IMR-90 (cell line): ENCODE data around the gene KLHL29. TPM values are rescaled to one million over a fixed set of nuclear protein-coding genes. Genes with fewer than 3 reads are reported as not detected.

Experiments
- ATAC-seq: fragments of 200-7000 bp; cut with Tn5 transposase; 2 replicates; pipeline ENCODE4 v1.9.1; 2020; ENCODE audit warnings: low read depth, mild to moderate bottlenecking, moderate library complexity
- BruUV-seq: library from RNA; stranded (reverse); fragments of 400-500 nt; replicated peaks from 2 replicates; lab custom pipeline; 2021; lab: Mats Ljungman, UMichigan
- CTCF ChIA-PET: fragments of 300-600 bp; formaldehyde crosslinking; extraction: SDS; loops from one replicate; lab custom pipeline; 2021; ENCODE audit warnings: antibody characterized with exemption; lab: Yijun Ruan, JAX
- POLR2A ChIA-PET: fragments of 300-600 bp; sonication (Branson Sonifier 250); formaldehyde crosslinking; loops from one replicate; lab custom pipeline; 2022; ENCODE audit warnings: antibody characterized with exemption; ENCODE audit not compliant: unreplicated experiment; lab: Charles Lee
- DNase-seq: peaks from one replicate; pipeline ENCODE4 v3.0.0; 2013
- H2AFZ ChIP-seq: replicated peaks from 2 replicates; pipeline ENCODE3; 2013; ENCODE audit warnings: low read length, mild to moderate bottlenecking; ENCODE audit not compliant: poor library complexity
- H2AK5ac ChIP-seq: 2 replicates; pipeline ENCODE4 v1.6.1; 2013; ENCODE audit warnings: low read depth, low read length, inconsistent platforms
- H2AK9ac ChIP-seq: replicated peaks from 2 replicates; pipeline ENCODE3; 2013; ENCODE audit warnings: mild to moderate bottlenecking, low read depth, low read length, moderate library complexity; ENCODE audit not compliant: poor library complexity
- H2BK120ac ChIP-seq: 2 replicates; pipeline ENCODE4 v1.6.1; 2013; ENCODE audit warnings: low read depth, low read length, inconsistent platforms
- H2BK15ac ChIP-seq: 3 replicates; pipeline ENCODE4 v1.6.1; 2013; ENCODE audit warnings: low read depth, low read length, inconsistent platforms
- H2BK20ac ChIP-seq: 2 replicates; pipeline ENCODE4 v1.6.1; 2013; ENCODE audit warnings: low read depth, mild to moderate bottlenecking, inconsistent platforms, low read length, moderate library complexity
- H2BK5ac ChIP-seq: 2 replicates; pipeline ENCODE4 v1.6.1; 2013; ENCODE audit warnings: mild to moderate bottlenecking, low read depth, low read length, inconsistent platforms; ENCODE audit not compliant: poor library complexity, severe bottlenecking
- H3K14ac ChIP-seq: replicated peaks from 2 replicates; pipeline ENCODE4 v1.6.1; 2013; ENCODE audit warnings: low read depth, low read length, inconsistent platforms
- H3K18ac ChIP-seq: 2 replicates; pipeline ENCODE4 v1.6.1; 2013; ENCODE audit warnings: low read depth, low read length, control low read depth
- H3K23ac ChIP-seq: 2 replicates; pipeline ENCODE4 v1.6.1; 2013; ENCODE audit warnings: low read depth, low read length, inconsistent platforms
- H3K27ac ChIP-seq: 2 replicates; pipeline ENCODE4 v1.5.1; 2013; ENCODE audit warnings: mild to moderate bottlenecking, control low read depth, low read length; ENCODE audit not compliant: insufficient read depth
- H3K27me3 ChIP-seq: 2 replicates; pipeline ENCODE4 v1.6.1; 2013; ENCODE audit warnings: low read length; ENCODE audit not compliant: control insufficient read depth, insufficient read depth
- H3K36me3 ChIP-seq: 2 replicates; pipeline ENCODE4 v1.6.1; 2013; ENCODE audit warnings: low read length, mixed read lengths; ENCODE audit not compliant: control insufficient read depth, insufficient read depth
- H3K4ac ChIP-seq: 2 replicates; pipeline ENCODE4 v1.6.1; 2013; ENCODE audit warnings: low read depth, low read length, inconsistent platforms
- H3K4me1 ChIP-seq: 2 replicates; pipeline ENCODE4 v1.6.1; 2013; ENCODE audit warnings: low read length, mixed read lengths; ENCODE audit not compliant: control insufficient read depth, insufficient read depth
- H3K4me2 ChIP-seq: 2 replicates; pipeline ENCODE4 v1.6.1; 2013; ENCODE audit warnings: low read depth, mild to moderate bottlenecking, control low read depth, low read length, moderate library complexity
- H3K4me3 ChIP-seq: 2 replicates; pipeline ENCODE4 v1.5.1; 2013; ENCODE audit warnings: low read depth, mild to moderate bottlenecking, control low read depth, low read length, moderate library complexity; ENCODE audit not compliant: insufficient read depth
- H3K56ac ChIP-seq: 2 replicates; pipeline ENCODE4 v1.6.1; 2013; ENCODE audit warnings: low read length, inconsistent platforms; ENCODE audit not compliant: insufficient read depth; ENCODE audit errors: extremely low read depth
- H3K79me1 ChIP-seq, 2 experiments: 2 replicates each; pipeline ENCODE4 v1.6.1; 2013; ENCODE audit warnings: low read length in 2 of 2, inconsistent platforms in 1 of 2, low read depth in 1 of 2
- H3K9ac ChIP-seq: 2 replicates; pipeline ENCODE4 v1.6.1; 2013; ENCODE audit warnings: low read depth, low read length, control low read depth
- H3K9me1 ChIP-seq: 2 replicates; pipeline ENCODE4 v1.6.1; 2013; ENCODE audit warnings: low read length, inconsistent platforms; ENCODE audit not compliant: insufficient read depth
- H3K9me3 ChIP-seq: 2 replicates; pipeline ENCODE4 v1.6.1; 2013; ENCODE audit warnings: low read length; ENCODE audit not compliant: control insufficient read depth, insufficient read depth
- H4K20me1 ChIP-seq: 2 replicates; pipeline ENCODE4 v1.6.1; 2013; ENCODE audit warnings: low read length, inconsistent platforms; ENCODE audit not compliant: insufficient read depth
- H4K5ac ChIP-seq: 2 replicates; pipeline ENCODE4 v1.6.1; 2013; ENCODE audit warnings: mild to moderate bottlenecking, low read depth, low read length, control low read depth
- H4K8ac ChIP-seq, 2 experiments: 2 replicates each; pipeline ENCODE4 v1.6.1; 2013; ENCODE audit warnings: low read depth in 2 of 2, low read length in 2 of 2, control low read depth in 1 of 2, inconsistent platforms in 1 of 2
- H4K91ac ChIP-seq: 2 replicates; pipeline ENCODE4 v1.6.1; 2013; ENCODE audit warnings: low read depth, low read length, inconsistent platforms; ENCODE audit not compliant: insufficient read depth
- BHLHE40 ChIP-seq: fragments of 150-350 bp; IDR thresholded peaks from 2 replicates; pipeline ENCODE4 v1.6.1; 2016; ENCODE audit warnings: mild to moderate bottlenecking, low read depth, low read length
- CEBPB ChIP-seq: IDR thresholded peaks from 2 replicates; pipeline ENCODE4 v1.6.1; 2012; ENCODE audit warnings: low read depth, low read length, improper control_type of control experiment
- CHD1 ChIP-seq: IDR thresholded peaks from 2 replicates; pipeline ENCODE4 v1.6.1; 2012; ENCODE audit warnings: low read depth, low read length, improper control_type of control experiment
- CTCF ChIP-seq: conservative IDR thresholded peaks from 2 replicates; pipeline ENCODE4 v1.5.1; 2012; ENCODE audit warnings: mild to moderate bottlenecking, low read depth, low read length, improper control_type of control experiment
- ELK1 ChIP-seq: fragments of 150-350 bp; IDR thresholded peaks from 2 replicates; pipeline ENCODE4 v1.6.1; 2016; ENCODE audit warnings: low read depth, mild to moderate bottlenecking, low read length, moderate library complexity, borderline replicate concordance
- FOS ChIP-seq: fragments of 150-350 bp; IDR thresholded peaks from 2 replicates; pipeline ENCODE4 v1.6.1; 2016; ENCODE audit warnings: low read depth, low read length
- MAFK ChIP-seq: IDR thresholded peaks from 2 replicates; pipeline ENCODE4 v1.6.1; 2012; ENCODE audit warnings: low read depth, low read length, improper control_type of control experiment
- MAZ ChIP-seq: IDR thresholded peaks from 2 replicates; pipeline ENCODE4 v1.6.1; 2012; ENCODE audit warnings: low read depth, mild to moderate bottlenecking, low read length, improper control_type of control experiment, moderate library complexity, borderline replicate concordance
- MXI1 ChIP-seq: IDR thresholded peaks from 2 replicates; pipeline ENCODE4 v1.6.1; 2012; ENCODE audit warnings: low read depth, mild to moderate bottlenecking, low read length, moderate library complexity, borderline replicate concordance
- NFE2L2 ChIP-seq: fragments of 150-350 bp; IDR thresholded peaks from 2 replicates; pipeline ENCODE4 v1.6.1; 2016; ENCODE audit warnings: low read depth, mild to moderate bottlenecking, low read length
- POLR2A ChIP-seq: IDR thresholded peaks from 2 replicates; pipeline ENCODE4 v1.6.1; 2012; ENCODE audit warnings: mild to moderate bottlenecking, low read depth, low read length
- RAD21 ChIP-seq: IDR thresholded peaks from 2 replicates; pipeline ENCODE4 v1.6.1; 2012; ENCODE audit warnings: low read length, improper control_type of control experiment
- RCOR1 ChIP-seq: IDR thresholded peaks from 2 replicates; pipeline ENCODE4 v1.6.1; 2012; ENCODE audit warnings: mild to moderate bottlenecking, low read length, improper control_type of control experiment; ENCODE audit not compliant: insufficient replicate concordance
- RFX5 ChIP-seq: IDR thresholded peaks from 2 replicates; pipeline ENCODE4 v1.8.0; 2012; ENCODE audit warnings: low read depth, mild to moderate bottlenecking, low read length, moderate library complexity
- SMC3 ChIP-seq: fragments of 150-350 bp; IDR thresholded peaks from 2 replicates; pipeline ENCODE4 v1.6.1; 2016; ENCODE audit warnings: low read depth, mild to moderate bottlenecking, antibody characterized with exemption, low read length, moderate library complexity
- USF2 ChIP-seq: fragments of 150-350 bp; IDR thresholded peaks from 2 replicates; pipeline ENCODE4 v1.6.1; 2017; ENCODE audit warnings: mild to moderate bottlenecking, antibody characterized with exemption, low read length, low read depth
- WGBS, 2 experiments: methylation state at CpG; one replicate each; pipeline versions ENCODE4 v1.1.5 to v1.1.7; 2013; ENCODE audit warnings: missing lambda C conversion rate in 2 of 2; ENCODE audit not compliant: insufficient read length in 1 of 2; ENCODE audit errors: extremely low coverage in 2 of 2; 5-methylcytosine and 5-hydroxymethylcytosine counted together
- dilution Hi-C: fragments of 300-500 bp; cut with HindIII; formaldehyde crosslinking; loops from one replicate; pipeline ENCODE4 v1.14.3; 2018; ENCODE audit warnings: low sequenced_read_pairs; ENCODE audit not compliant: unreplicated experiment
- in situ Hi-C: fragments of 300-500 bp; cut with MboI; formaldehyde crosslinking; loops from 3 replicates; pipeline ENCODE4 v1.14.3; 2019; ENCODE audit warnings: low sequenced_read_pairs, inconsistent platforms, mixed read lengths
- intact Hi-C: fragments of 100-400 bp; cut with micrococcal nuclease; formaldehyde crosslinking; loops from 2 replicates; pipeline ENCODE4 v1.10.0; 2022
- polyA plus RNA-seq, 3 experiments: library from polyadenylated mRNA; depleted of rRNA; stranded (reverse); fragments of >200 nt; gene quantifications; 2 replicates each; pipeline ENCODE4 v1.2.3, GENCODE V29; 2012; ENCODE audit warnings: low replicate concordance in 1 of 3
- total RNA-seq: library from RNA; depleted of rRNA; stranded (reverse); fragments of >200 nt; gene quantifications from 2 replicates; pipeline ENCODE4 v1.2.3, GENCODE V29; 2012

The KLHL29 gene
- total and polyA plus RNA-seq, 2 of the 4 experiments (the other 2 are of a cell fraction) = 2.0 to 8.0 TPM

- H2BK120ac ChIP-seq = no peak overlapping the region
- no peak overlapping the region for H3K9ac ChIP-seq
- ATAC-seq (no peak), DNase-seq (no peak)
- ChIA-PET CTCF (no interaction called here), POLR2A (no interaction called here)
- H2BK15ac ChIP-seq = no peak overlapping the region
- BruUV-seq = no TSS peak
- no peaks in the 10 kb centered on the region for H3K27me3 ChIP-seq
- dilution Hi-C loops = no loop called here
- no peak overlapping the region for H3K18ac ChIP-seq
- no peaks in the 10 kb centered on the region for H3K9me1 ChIP-seq
- no peak overlapping the region for H4K8ac ChIP-seq
- no peak overlapping the region for H4K5ac ChIP-seq
- H2BK5ac ChIP-seq = no peak overlapping the region
- no peaks in the 10 kb centered on the region for H3K79me1 ChIP-seq
- peaks cover 8% of the 10 kb centered on the region for H3K9me3 ChIP-seq
- H3K56ac ChIP-seq = no peak overlapping the region
- no peaks in the 10 kb centered on the region for H3K4me1 ChIP-seq
- H3K14ac ChIP-seq = no peak overlapping the region
- no peak overlapping the region for H3K23ac ChIP-seq
- intact Hi-C loops = no loop called here
- H2BK20ac ChIP-seq = no peak overlapping the region
- no peak overlapping the region for H3K4me2 ChIP-seq
- in situ Hi-C loops = no loop called here
- peaks cover 4% of the 10 kb centered on the region for H4K20me1 ChIP-seq
- no peak overlapping the region for H3K4me3 ChIP-seq
- WGBS, 2 experiments = 95% methylated on average over 7 of the region's 11 CpGs; no CpG with 5 or more reads in 1 of the 2 experiments
- no peak overlapping the region for H4K91ac ChIP-seq
- H2AK9ac ChIP-seq = peak overlapping the region; percentile 58
- H3K4ac ChIP-seq = no peak overlapping the region
- peaks cover 18% of the 10 kb centered on the region for H3K36me3 ChIP-seq
- TF ChIP-seq RCOR1 = no peak
- no peak for TF ChIP-seq MAFK
- no peak for TF ChIP-seq BHLHE40
- no peak for TF ChIP-seq ELK1
- no peak for TF ChIP-seq MAZ
- no peak for TF ChIP-seq FOS
- TF ChIP-seq RAD21 = no peak
- TF ChIP-seq NFE2L2 = no peak
- no peak for TF ChIP-seq CEBPB
- TF ChIP-seq RFX5 = no peak
- no peak for TF ChIP-seq POLR2A
- TF ChIP-seq MXI1 = no peak
- TF ChIP-seq CHD1 = no peak
- no peak for TF ChIP-seq USF2
- TF ChIP-seq CTCF = no peak
- TF ChIP-seq SMC3 = no peak
- no peak overlapping the region for H3K27ac ChIP-seq
- H2AFZ ChIP-seq = no peak overlapping the region
- H2AK5ac ChIP-seq = no peak overlapping the region
Observed at GRCh38 chr2:23682481-23682880, 297.5 kb downstream of the KLHL29 start.
